Gastrocnemius medialis (tissue), 4 donors: ENCODE measurements around the gene CCDC180.

Experiments
- POLR2A ChIP-seq, 2 donors: fragments of 450-650 bp; IDR thresholded peaks; one replicate each; pipeline ENCODE4 v1.6.1; 2017; ENCODE audit warnings: antibody characterized with exemption in 2 of 2, mild to moderate bottlenecking in 2 of 2, moderate library complexity in 2 of 2
- TF ChIP-seq, protein P1 (sequence below), 5 experiments: fragments of 450-650 bp in 3 of 5; fragments of 200-600 bp in 2 of 5; sonication (generic) in 2 of 5; IDR thresholded peaks in 4 of 5; conservative IDR thresholded peaks in 1 of 5; 1 replicate in 4 of 5; 2 replicates in 1 of 5; pipeline ENCODE4 v1.5.1; 2016 to 2019; ENCODE audit warnings: antibody characterized with exemption in 5 of 5, mild to moderate bottlenecking in 3 of 5, moderate library complexity in 3 of 5

DNA sequence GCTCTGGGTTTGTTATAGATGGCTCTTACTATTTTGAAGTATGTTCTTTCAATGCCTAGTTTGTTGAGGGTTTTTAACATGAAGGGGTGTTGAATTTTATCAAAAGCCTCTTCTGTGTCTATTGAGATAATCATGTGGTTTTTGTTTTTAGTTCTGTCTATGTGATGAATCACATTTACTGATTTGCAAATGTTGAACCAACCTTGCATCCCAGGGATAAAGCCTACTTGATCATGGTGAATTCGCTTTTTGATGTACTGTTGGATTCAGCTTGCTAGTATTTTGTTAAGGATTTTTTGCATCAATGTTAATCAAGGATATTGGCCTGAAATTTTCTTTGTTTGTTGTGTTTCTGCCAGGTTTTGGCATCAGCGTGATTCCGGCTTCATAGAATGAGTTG, 25.5 kb downstream of the CCDC180 start:
- TF ChIP-seq, protein P1, sequence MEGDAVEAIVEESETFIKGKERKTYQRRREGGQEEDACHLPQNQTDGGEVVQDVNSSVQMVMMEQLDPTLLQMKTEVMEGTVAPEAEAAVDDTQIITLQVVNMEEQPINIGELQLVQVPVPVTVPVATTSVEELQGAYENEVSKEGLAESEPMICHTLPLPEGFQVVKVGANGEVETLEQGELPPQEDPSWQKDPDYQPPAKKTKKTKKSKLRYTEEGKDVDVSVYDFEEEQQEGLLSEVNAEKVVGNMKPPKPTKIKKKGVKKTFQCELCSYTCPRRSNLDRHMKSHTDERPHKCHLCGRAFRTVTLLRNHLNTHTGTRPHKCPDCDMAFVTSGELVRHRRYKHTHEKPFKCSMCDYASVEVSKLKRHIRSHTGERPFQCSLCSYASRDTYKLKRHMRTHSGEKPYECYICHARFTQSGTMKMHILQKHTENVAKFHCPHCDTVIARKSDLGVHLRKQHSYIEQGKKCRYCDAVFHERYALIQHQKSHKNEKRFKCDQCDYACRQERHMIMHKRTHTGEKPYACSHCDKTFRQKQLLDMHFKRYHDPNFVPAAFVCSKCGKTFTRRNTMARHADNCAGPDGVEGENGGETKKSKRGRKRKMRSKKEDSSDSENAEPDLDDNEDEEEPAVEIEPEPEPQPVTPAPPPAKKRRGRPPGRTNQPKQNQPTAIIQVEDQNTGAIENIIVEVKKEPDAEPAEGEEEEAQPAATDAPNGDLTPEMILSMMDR (IDR thresholded peaks at IDR 0.05 in 4 of 5, conservative IDR thresholded peaks at IDR 0.05 in 1 of 5): no peak
- TF ChIP-seq POLR2A (IDR thresholded peaks at IDR 0.05): no peak
